Uterus (tissue), 2 donors: Measurements from ENCODE around the gene SPTBN4.

Experiments
- POLR2A ChIP-seq, 2 donors: fragments of 450-650 bp; IDR thresholded peaks; one replicate each; pipeline ENCODE4 v1.6.1; 2016; ENCODE audit warnings: antibody characterized with exemption in 2 of 2, mild to moderate bottlenecking in 1 of 2, moderate library complexity in 1 of 2
- TF ChIP-seq, protein P1 (sequence below), 4 experiments: fragments of 200-600 bp in 2 of 4; fragments of 450-650 bp in 2 of 4; sonication (generic) in 2 of 4; IDR thresholded peaks; one replicate each; pipeline ENCODE4 v1.5.1; 2016 to 2019; ENCODE audit warnings: antibody characterized with exemption in 4 of 4, mild to moderate bottlenecking in 2 of 4, moderate library complexity in 1 of 4

DNA sequence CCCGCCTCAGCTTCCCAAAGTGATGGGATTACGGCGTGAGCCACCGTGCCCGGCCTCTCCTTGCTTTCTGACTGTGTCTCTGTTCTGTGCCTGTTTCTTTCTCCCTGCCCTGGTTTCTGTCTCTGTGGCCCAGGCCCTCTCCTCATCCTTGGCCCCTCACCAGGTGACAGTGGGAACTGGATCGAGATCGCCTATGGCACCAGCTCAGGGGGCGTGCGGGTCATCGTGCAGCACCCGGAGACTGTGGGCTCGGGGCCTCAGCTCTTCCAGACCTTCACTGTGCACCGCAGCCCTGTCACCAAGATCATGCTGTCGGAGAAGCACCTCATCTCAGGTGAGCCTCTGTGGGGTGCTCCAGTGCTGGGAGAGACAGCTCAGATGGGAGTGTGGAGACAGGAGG, 119.8 kb downstream of the SPTBN4 start:
- no peak for TF ChIP-seq POLR2A (IDR thresholded peaks at IDR 0.05)
- TF ChIP-seq, protein P1, sequence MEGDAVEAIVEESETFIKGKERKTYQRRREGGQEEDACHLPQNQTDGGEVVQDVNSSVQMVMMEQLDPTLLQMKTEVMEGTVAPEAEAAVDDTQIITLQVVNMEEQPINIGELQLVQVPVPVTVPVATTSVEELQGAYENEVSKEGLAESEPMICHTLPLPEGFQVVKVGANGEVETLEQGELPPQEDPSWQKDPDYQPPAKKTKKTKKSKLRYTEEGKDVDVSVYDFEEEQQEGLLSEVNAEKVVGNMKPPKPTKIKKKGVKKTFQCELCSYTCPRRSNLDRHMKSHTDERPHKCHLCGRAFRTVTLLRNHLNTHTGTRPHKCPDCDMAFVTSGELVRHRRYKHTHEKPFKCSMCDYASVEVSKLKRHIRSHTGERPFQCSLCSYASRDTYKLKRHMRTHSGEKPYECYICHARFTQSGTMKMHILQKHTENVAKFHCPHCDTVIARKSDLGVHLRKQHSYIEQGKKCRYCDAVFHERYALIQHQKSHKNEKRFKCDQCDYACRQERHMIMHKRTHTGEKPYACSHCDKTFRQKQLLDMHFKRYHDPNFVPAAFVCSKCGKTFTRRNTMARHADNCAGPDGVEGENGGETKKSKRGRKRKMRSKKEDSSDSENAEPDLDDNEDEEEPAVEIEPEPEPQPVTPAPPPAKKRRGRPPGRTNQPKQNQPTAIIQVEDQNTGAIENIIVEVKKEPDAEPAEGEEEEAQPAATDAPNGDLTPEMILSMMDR (IDR thresholded peaks at IDR 0.05), result no peak
